HG03354 (cell line): ENCODE data around the gene GPR153.

Source experiments
- ATAC-seq: cut with Tn5 transposase; IDR thresholded peaks from one replicate; pipeline ENCODE4 v1.9.1; 2021; ENCODE audit warnings: mild to moderate bottlenecking; ENCODE audit not compliant: unreplicated experiment, poor library complexity, severe bottlenecking

The GPR153 gene

DNA sequence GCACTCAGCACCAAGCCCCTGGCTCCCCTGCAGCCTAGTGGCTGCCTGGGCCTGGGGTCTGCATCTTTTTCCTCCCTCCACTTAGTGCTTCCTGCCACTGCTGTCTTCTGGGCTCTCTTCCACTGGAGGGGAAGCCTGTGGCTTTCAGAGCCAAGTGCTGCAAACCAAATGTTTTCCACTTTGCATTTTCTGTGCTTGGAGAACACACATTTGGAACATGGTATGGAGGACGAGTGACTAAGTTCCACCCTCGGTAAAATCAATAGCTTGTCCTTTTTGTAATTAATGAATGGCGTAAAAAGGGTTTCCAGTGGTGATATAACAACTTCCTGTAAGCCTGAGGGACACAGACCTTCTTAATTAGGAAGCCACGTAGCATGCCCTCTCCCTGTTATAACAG, 10.1 kb upstream of the GPR153 start:
- no peak for ATAC-seq

DNA sequence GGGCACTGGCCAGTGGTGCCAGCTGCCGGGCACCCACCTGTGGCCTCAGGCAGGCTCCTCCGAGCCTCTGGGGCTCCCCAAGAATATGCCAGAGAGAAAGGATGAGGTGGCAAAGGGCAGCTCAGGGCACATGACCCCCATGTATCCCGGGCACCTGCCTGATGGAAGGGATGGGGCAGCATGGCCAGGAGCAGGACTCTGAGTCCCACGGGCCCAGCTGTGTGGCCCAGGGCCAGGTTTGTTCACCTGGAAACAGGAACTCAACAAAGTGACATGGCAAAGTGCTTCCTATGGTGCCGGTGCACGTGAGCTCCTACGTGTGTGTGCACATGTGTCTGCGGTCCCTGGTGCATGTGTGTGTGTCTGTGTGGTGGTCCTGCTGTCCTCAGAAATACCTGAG, 9.5 kb upstream of the GPR153 start:
- no peak for ATAC-seq

DNA sequence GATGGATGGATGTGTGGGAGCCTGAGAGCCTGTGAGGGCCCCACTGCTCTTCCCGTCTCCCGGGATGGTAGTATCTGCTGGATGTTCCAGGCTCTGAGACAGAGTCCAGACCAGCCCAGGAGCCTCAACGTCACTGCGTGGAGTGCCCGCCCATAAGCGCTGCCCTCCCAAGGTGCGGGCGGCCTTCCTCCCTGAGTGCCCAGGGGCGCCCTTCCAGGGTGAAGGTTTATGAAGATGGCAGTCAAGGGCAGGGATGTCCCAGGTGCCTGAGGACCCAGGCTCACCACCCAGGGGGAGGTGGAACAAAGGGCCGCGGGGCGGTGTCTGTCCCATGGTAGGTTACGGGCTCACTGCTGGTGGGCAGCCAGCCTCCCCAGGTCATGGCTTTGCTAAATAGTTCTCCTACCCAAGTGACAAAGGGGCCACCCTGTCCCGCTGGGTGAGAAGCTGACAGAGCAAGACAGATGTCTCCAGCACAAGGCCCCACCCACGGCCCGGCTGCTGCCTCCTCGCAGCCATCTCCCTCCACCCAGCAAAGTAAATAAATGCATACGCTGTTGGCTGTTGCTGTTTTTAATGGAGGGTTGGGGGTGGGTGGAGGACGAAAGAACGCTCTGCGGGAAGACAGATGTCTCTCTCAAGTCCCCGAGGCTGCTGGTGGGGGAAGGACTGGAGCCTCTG, 9.0 kb upstream of the GPR153 start:
- ATAC-seq = no peak

DNA sequence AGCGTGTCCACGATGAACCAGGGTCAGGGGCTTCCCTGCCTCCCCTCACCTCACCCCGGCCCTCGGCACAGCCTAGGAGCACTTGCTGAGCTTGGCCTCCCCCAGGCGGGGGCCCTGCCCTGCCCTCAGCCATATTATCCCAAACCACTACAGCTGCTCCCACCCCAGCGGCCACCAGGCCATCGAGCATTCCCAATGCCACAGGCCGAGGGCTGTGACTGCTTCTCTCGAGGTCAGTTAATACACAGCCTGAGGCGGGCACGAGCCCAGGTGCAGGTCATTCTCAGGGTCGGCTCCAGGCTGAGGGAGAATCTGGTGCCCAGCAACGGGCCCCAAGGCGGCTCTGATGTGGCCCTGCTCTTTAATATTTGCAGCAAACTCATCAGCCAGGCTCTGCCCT, 8.4 kb upstream of the GPR153 start:
- ATAC-seq = no peak

DNA sequence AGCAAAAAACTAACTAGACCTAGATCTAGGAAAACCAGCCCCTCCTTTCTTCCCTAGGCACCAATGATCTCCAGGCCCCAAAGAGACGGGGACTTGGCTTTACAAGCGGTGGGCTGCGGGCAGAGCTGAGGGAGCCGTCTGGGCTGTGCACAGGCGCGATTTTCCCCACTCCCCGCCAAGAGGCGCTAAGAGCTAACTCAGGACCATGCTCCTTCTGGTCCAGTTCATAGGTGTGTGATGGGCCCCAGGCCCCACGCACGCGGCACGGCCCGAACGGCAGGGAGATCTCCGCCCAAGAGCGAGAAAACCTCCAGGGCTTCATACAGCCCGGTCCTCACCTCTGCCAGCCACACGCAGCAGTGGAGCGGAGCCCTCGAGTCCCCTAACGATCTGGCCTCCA, 7.5 kb upstream of the GPR153 start:
- ATAC-seq = no peak

DNA sequence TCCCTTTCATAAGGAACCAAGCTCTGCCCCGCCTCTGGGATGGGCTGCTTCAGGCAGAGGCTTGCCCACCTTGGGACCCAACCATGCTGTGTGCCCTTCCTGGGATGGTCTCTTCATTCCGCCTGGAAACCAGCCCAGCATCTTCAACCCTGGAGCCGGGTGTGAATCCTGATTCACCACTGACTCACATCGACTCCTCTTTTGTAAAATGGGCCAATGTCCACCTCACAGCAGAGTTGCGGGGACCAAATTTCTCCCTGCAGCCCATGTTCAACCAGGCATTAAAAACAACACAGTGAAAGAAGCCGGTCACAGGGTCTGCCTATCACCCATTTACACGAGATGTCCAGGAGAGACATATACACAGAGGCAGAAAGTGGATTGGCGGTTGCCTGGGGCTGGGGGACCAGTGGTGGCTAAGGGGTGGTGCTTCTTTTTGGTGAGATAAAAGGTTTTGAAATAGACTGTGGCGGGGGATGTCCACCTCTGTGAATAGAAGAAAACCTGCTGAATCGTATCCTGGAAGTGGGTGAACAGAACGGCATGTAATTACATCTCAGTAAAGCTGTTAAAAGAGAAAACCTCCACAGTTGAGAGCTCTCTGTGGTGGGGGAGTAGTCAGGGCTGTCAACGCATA, 6.9 kb upstream of the GPR153 start:
- no peak for ATAC-seq

DNA sequence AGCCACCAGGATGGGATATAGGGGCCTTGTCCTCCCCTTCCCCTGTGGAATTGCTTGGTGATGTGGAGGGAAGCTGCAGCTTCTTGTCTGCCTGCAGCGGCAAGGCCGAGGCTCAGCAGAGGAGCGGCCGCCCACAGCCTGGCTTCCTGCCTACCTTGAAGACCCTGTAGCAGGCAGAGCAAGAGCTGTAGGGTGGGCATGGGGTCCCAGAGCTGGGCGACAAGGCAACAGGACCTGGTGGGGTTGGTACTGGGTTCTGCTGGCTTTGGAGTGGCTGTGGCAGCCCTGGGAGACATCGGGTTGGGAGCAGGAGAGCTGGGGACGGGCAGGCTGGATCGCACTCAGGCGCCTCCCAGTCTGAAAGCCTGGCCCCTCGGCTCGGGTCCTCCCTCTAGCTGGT, 5.7 kb upstream of the GPR153 start:
- no peak for ATAC-seq

DNA sequence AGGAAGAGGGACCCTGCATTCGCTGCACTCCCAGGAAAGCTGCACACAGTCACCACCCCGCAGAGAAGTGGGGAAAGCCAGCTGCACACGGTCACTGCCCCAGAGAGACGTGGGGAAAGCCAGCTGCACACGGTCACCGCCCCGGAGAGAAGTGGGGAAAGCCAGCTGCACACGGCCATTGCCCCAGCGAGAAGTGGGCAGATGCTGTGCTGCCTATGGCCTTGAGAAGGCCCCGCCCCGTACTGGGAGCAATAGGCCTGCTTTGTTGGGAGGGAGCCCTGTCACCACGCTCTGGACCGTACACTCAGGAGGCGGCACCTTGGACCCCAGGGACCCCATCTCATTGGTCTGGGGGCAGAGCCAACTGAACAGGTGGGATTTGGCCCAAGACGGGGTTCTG, 4.3 kb upstream of the GPR153 start:
- ATAC-seq = no peak

DNA sequence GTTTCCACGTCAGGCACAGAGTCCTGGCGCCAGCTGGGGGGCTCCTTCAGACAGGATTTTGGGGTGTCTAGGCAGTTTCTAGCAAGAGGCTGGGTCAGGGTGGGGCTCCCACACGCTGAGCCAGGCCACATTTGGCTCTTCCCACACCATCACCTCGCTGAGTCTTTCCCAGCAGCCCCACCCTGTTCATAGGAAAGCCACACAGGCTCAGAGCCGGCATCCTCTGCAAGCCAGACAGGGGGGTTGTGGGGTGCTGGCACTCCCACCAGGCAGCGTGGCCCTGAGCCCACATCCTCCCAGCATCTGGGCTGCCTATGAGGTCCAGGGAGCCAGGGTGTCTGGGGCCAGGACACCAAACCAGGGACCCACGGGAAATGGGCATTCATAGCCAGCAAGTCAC, 2.8 kb upstream of the GPR153 start:
- ATAC-seq = no peak

DNA sequence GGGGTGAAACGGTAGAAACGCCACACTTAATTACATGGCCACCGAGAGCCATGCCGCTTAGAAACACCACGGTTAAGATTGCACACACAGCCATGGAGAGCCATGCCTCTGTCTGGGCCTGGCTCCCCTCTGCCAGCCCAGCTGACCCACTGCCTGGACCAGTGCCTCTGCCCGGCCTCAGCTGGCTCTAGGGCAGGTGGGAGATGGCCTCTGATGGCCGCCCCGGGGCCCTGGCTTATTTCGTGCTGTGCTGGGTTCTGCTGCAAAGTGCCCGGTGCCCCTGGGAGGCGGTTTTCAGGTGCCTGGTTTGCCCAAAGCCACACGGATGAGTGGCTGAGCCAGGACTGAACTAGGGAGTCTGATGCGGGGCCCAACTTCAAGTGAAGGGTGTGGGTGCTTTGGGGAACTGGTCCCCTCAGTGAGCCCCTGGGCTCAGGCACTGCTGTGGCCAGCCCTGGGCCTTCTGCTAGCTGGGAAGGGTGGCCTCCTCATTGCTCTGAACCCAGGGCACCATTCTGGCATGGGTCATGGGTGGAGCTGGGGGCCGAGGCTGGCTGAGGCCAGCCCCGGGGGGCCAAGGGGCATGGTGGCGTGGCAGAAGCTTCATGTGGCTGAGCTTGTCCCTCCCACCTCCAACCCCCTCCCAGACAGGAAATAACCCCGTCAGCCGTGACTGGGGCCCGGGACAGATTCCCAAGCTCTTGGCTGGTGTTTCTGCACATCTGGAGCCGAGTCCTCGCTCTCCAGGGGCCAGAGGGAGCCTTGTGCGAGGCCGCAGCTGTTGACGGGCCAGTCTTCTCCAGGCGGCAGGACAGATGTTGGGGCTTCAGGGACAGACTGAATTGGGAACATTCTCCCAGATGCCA, 1.9 kb upstream of the GPR153 start:
- no peak for ATAC-seq

DNA sequence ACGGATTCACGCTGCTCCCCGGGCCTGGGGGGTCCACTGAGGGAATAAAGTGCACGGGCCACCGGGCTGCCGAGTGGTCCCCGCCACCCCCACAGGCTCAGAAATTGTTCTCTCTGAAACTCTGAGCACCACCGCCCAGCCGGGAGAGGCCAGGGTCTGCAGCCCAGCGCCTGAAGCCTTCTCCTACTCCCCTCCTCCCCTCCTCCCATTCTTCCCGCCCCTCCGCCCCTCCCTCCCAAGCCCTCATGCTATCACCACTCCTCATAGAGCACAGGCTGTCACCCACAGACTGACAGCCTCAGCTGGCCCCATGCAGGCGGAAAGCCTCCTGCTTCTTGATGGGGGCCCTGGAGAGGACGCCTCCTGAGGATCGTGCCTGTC, 707 bp upstream of the GPR153 start:
- ATAC-seq = no peak

DNA sequence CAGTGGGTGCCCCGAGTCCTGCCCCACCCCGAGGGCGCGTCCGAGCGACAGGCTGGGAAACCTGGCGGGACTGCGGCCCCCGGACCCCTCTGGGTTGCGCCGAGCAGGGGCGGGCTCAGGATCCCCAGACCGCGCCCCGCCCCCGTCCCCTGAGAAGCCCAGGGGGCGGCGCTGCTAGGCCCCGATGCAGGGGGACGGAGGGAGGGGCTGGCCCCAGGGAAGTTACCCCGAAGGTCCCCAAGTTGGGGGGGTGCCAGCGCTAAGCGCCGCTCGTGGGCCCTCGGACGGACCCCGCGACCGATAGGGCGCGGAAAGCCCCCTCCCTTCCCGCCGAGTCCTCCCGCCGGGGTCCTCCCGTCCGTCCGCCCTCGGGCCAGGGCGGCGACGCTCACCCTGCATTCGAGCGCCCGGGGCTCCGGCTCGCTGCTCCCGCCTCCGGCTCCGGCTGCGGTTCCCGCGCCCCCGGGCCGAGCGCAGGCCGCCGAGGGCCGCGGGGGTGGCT, 414 bp downstream of the GPR153 start:
- peak; percentile 27 for ATAC-seq

DNA sequence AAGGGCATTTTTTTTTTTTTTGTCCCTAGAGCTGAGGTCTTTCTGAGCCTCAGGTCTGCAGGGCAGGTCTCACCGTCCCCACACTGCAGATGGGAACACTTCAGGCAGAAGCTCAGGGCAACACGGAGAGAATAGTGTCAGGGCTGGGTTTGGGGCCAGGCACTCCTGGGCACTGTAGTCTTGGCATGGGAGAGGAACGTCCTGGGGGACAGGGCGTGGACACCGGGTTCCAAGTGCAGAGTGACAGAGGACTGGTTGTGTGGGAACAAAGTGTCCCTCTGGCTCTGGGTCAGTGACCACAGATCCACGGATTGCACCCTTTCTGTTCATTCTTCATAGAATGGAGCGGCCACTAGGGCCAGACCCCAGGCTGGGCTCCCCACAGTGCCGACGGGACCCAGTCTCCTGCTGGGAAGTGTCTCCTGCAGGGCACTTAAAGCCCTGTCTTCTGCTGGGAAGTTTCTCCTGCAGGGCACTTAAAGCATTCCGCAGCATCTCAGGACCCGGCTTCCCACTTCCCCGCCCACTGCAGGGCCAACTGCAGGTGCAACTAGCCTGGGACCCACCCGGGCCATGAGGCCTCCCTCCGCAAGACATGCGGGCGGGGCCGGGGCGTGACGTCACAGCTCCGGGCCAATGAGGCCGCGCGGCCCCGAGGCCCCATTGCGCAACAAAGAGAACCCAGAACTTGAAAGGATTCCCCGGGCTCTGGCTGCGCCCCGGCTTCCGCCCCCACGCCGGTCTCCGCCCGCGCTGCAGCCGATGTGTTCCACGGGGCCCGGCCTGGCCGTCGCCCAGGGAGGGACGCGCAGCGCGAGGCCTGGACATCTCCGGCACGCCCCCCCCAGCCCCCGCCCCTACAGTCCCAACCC, 1.2 kb downstream of the GPR153 start:
- ATAC-seq = peak; percentile 57

DNA sequence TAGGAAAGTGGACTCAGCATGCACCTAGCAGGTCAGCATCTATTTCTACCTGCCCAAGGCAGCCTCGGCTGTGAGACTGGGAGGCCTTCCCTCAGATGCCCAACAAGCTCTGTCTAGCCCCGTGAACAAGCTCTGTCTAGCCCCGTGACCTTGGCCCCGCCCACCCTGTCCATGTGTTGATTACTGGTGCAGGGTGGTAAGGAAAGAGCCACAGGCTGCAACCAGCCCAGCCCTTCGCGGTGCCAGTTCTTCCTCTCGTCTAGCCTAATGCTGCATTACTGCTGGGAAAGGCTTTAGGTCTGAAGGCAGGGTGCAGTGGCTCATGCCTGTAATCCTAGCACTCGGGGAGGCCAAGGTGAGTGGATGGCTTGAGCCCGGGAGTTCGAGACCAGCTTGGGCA, 2.2 kb downstream of the GPR153 start:
- ATAC-seq = no peak

DNA sequence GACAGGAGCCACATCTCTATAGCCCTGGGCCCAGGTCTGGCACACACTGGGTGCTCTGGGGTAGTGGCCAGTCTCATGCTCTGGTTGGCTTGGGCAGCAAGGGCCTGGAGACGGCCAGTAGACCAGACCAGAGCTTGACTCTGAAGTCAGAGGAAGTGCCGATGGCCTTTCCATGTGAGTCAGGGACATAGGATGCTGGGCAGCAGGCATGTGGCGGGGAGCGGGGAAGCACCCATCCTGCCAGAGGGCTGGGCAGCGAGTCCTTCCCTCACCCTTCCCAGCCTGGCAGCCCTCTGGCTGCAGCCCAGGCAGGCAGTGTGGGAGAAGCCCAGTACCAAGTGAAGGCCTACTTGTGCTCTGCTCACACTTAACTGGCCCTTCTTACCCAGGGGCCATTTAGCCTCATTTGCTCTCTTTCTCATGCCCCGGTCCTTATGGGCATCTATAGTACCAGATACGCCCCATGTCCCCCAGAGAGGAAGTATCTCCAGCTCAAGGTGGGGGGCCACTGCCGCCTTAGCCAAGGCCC, 3.3 kb downstream of the GPR153 start:
- ATAC-seq = no peak

DNA sequence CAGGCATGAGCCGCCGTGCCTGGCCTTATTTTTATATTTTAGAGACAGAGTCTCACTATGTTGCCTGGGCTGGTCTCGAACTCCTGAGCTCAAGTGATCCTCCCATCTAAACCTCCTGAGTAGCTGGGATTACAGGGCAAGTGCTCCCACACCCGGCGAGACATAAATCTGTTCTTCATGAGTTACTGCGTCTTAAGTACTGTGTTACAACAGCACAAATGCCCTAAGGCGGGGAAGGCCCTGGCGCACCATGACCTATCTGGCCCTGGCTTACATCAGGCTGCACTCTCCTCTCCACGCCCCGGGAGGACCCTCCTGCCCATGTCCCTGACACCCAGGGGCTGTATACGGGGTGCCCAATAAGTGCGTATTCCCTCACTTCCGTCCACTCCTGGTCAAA, 4.3 kb downstream of the GPR153 start:
- ATAC-seq = no peak

DNA sequence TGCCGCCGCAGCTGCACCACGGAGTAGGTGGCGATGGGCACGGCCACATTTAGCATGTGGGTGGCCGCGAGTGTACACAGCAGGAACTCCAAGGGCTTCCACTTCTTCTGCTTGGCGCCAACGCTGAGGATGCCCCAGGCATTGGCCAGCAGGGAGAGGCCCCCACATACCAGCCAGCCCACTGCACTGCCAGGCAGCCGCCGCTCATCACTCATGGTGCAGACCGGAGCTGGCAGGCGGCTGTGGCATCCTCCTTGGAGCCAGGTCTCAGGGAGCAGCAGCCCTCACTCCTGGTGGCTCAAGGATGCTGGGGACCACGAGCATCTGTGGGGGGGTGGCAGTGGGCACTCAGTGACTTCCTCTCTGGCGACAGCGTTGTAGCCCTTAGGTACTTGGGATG, 6.2 kb downstream of the GPR153 start:
- ATAC-seq = no peak

DNA sequence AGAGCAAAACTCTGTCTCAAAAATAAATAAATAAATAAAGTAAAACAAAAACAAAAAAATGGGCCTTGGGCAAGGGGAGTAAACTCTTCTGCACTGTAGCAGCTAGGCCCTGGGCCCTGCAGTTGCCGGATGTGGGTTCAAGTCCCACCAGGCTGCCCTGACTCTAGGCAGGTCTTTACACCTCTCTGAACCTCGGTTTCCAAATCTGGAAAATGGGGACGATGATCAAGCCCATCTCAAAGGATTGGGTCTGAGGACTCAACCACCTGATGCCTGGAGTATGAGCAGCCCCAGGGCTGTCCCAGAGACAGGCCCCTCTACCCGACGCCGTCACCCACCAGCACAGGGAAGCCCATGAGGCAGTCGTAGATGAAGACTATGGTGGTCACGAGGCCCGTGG, 7.5 kb downstream of the GPR153 start:
- no peak for ATAC-seq

DNA sequence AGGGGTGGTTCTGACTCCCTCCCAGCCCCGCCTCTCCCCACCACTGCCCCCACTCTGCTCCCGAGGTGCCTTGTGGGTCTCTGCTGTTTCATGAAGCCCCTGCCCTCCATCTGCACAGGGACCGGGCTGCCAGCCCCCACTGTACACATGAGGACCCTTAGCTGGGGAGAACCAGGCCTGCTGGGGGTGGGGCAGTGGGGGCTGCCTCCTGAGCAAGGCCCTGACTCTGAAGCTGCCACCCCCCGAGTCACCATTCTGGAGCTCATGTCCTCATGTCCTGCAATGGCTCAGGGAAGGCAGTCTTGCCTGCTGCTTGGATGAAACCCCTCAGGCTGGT, 8.6 kb downstream of the GPR153 start:
- no peak for ATAC-seq
